Glutamatergic neuron (in vitro differentiated cells): Measurements from ENCODE around the gene TLE1. TPM values are rescaled to one million over a fixed set of nuclear protein-coding genes. Genes with fewer than 3 reads are reported as not detected.

Experiments
- DNase-seq: peaks from one replicate; pipeline ENCODE4 v3.0.0; 2022
- H3K27ac Mint-ChIP-seq: one replicate; pipeline ENCODE4 v1.8.0; 2020; ENCODE audit warnings: mild to moderate bottlenecking, mixed read lengths, inconsistent platforms; ENCODE audit not compliant: unreplicated experiment
- H3K27me3 Mint-ChIP-seq: one replicate; pipeline ENCODE4 v1.8.0; 2020; ENCODE audit warnings: mild to moderate bottlenecking, moderate library complexity, mixed read lengths, inconsistent platforms; ENCODE audit not compliant: unreplicated experiment
- H3K36me3 Mint-ChIP-seq: one replicate; pipeline ENCODE4 v1.8.0; 2020; ENCODE audit warnings: mild to moderate bottlenecking, mixed read lengths, inconsistent platforms; ENCODE audit not compliant: unreplicated experiment
- H3K4me1 Mint-ChIP-seq: one replicate; pipeline ENCODE4 v1.8.0; 2020; ENCODE audit warnings: mild to moderate bottlenecking, low read depth, mixed read lengths, inconsistent platforms; ENCODE audit not compliant: unreplicated experiment
- H3K4me3 Mint-ChIP-seq: one replicate; pipeline ENCODE4 v1.8.0; 2020; ENCODE audit warnings: mild to moderate bottlenecking, mixed read lengths, inconsistent platforms; ENCODE audit not compliant: unreplicated experiment
- H3K9me3 Mint-ChIP-seq: one replicate; pipeline ENCODE4 v1.8.0; 2020; ENCODE audit warnings: mild to moderate bottlenecking, moderate library complexity, mixed read lengths, inconsistent platforms; ENCODE audit not compliant: unreplicated experiment
- total RNA-seq: library from RNA; stranded (reverse); fragmentation: NEBNext Ultra II Directional; extraction: Animal tissue kit (Norgen Biotek cat#: 25700); gene quantifications from one replicate; pipeline ENCODE4 v1.2.1, GENCODE V29; 2021; ENCODE audit not compliant: unreplicated experiment
- TF ChIP-seq, protein P1 (sequence below): fragments of 200-600 bp; sonication (generic); IDR thresholded peaks from one replicate; pipeline ENCODE4 v1.5.0; 2021; ENCODE audit not compliant: partially characterized antibody, unreplicated experiment

TLE1 gene
- total RNA-seq, 1 donor from 2014 or later, result 345 TPM

DNA sequence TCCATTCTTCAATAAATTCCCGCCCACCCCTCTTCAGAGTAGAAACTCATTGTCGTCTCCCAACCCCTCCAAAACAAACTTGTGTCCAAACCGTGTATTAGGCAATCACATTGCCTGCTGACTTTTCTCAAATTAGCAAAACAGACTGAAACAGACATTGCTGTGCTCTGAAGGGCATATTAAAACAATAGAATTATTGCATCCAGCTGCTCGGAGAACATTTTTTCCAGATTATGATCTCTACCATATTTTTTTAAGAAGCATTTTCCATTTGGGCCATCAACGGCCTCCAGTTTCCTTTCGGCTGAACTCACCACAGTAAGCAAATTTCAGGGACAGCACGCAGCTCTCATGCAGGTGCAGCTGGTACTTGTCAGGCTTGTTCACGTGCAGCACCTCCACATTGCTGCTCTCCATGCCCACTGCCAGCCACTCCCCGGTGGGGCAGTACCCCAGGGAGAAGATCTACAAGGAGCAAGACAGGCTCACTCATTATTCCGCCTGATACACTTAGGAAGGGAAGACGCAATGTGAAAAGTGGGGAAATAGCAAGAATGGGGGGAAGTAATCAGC, 104.1 kb downstream of the TLE1 start:
- TF ChIP-seq, protein P1, sequence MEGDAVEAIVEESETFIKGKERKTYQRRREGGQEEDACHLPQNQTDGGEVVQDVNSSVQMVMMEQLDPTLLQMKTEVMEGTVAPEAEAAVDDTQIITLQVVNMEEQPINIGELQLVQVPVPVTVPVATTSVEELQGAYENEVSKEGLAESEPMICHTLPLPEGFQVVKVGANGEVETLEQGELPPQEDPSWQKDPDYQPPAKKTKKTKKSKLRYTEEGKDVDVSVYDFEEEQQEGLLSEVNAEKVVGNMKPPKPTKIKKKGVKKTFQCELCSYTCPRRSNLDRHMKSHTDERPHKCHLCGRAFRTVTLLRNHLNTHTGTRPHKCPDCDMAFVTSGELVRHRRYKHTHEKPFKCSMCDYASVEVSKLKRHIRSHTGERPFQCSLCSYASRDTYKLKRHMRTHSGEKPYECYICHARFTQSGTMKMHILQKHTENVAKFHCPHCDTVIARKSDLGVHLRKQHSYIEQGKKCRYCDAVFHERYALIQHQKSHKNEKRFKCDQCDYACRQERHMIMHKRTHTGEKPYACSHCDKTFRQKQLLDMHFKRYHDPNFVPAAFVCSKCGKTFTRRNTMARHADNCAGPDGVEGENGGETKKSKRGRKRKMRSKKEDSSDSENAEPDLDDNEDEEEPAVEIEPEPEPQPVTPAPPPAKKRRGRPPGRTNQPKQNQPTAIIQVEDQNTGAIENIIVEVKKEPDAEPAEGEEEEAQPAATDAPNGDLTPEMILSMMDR, result no peak
- Mint-ChIP-seq H3K4me1 (peaks cover 43% of the 10 kb centered on the region), H3K36me3 (peaks cover 27% of the 10 kb centered on the region), H3K27ac (no peak overlapping the region), H3K27me3 (peaks cover 11% of the 10 kb centered on the region), H3K9me3 (peaks cover 26% of the 10 kb centered on the region), H3K4me3 (no peak overlapping the region)
- no peak for DNase-seq

DNA sequence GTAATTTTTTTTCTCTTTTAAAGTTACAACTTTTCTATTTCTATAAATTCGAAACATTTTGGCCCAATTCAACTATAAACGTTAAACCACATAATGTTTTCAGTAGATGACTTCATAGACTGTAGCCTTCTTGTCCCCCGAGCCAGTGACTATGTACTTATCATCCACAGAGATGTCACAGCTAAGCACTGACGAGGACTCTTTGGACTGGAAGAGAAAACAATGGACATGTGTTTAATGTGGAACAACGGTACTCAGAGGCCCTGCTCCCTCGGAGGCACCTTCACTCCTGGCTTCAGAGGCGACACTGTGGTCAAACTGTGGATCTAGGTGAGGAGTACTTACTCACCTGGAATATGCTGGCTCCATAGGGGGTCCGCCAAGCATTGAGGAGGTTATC, 105.2 kb downstream of the TLE1 start:
- peaks cover 16% of the 10 kb centered on the region for H3K9me3 Mint-ChIP-seq
- H3K4me3 Mint-ChIP-seq, result no peak overlapping the region
- no peak for DNase-seq
- TF ChIP-seq, protein P1, result no peak
- no peak overlapping the region for H3K27ac Mint-ChIP-seq
- peaks cover 9% of the 10 kb centered on the region for H3K27me3 Mint-ChIP-seq
- peaks cover 19% of the 10 kb centered on the region for H3K36me3 Mint-ChIP-seq
- peaks cover 31% of the 10 kb centered on the region for H3K4me1 Mint-ChIP-seq

DNA sequence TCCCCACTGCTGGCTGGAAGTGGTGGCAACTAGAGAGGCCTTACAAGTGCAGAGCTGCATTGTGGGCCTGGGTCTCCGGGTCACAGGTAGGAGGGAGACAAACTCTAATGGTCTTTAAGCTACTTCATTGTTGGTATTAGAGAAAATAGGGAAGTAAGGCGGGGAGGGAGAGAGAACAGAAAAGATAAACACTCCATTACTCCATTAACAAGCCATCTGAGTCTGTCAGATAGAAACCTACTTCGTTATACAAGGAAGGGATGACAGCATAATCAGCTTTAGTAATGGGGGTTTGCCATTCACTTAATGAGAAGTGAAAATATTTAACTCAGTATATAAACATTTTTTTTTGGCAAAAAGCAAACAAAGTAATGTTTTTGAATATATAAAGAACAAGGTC, 107.4 kb downstream of the TLE1 start:
- Mint-ChIP-seq H3K9me3 (peaks cover 9% of the 10 kb centered on the region), H3K36me3 (peaks cover 18% of the 10 kb centered on the region), H3K4me3 (peak overlapping the region; percentile 70)

DNA sequence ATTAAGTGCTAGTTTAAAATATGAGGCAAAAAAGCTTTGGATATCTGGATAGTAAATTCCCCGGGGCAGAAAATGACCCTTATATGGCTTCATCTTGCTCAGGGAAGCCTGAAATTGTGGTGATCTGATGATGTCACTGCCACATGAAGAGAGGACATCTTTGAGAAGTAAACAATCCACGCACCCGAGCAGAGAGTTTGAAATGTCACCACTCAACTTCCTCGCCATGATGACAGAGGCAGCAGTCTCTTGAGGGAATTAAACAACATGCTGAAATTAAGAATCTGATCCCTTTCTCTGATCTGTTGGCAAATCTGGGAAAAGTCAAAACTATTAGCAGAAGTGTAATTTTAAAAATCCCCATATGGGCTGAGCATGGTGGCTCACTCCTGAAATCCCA, 110.0 kb downstream of the TLE1 start:
- peaks cover 18% of the 10 kb centered on the region for H3K4me1 Mint-ChIP-seq
- no peak overlapping the region for H3K27ac Mint-ChIP-seq
- peaks cover 12% of the 10 kb centered on the region for H3K36me3 Mint-ChIP-seq
- H3K27me3 Mint-ChIP-seq, result peaks cover 3% of the 10 kb centered on the region
- H3K4me3 Mint-ChIP-seq, result no peak overlapping the region
- DNase-seq, result no peak
- peaks cover 12% of the 10 kb centered on the region for H3K9me3 Mint-ChIP-seq
- TF ChIP-seq, protein P1, result no peak

More for the DNA sequence above, 107.4 kb downstream of the TLE1 start:
- no peak for DNase-seq
- Mint-ChIP-seq H3K27me3 (no peaks in the 10 kb centered on the region), H3K4me1 (peaks cover 18% of the 10 kb centered on the region), H3K27ac (peak overlapping the region; percentile 91)
- TF ChIP-seq, protein P1, result no peak

DNA sequence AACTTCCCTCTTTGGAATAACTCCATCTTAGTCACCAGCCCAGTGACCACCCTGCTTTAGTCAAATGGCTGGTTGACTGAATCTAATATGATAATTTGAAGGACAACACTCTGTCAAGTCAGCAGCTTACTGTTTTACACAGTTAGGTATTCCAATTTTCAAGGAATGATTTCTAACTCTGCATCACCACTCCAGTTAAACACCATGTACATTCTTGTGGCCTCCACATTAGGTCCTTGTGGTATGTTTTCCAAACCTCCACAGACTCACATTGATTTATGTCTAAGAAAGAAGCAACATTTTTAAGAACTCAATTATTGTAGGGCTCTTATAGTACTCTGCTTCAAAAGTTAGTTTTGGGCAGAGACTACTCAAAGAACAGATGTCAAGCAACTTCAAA, 110.7 kb downstream of the TLE1 start:
- no peak for DNase-seq
- Mint-ChIP-seq H3K27me3 (peaks cover 3% of the 10 kb centered on the region), H3K27ac (no peak overlapping the region), H3K9me3 (peaks cover 14% of the 10 kb centered on the region), H3K36me3 (peaks cover 12% of the 10 kb centered on the region), H3K4me1 (peaks cover 24% of the 10 kb centered on the region), H3K4me3 (no peak overlapping the region)
- TF ChIP-seq, protein P1, result no peak
